ENCODE measurements around the gene AGAP1.

The AGAP1 gene

DNA sequence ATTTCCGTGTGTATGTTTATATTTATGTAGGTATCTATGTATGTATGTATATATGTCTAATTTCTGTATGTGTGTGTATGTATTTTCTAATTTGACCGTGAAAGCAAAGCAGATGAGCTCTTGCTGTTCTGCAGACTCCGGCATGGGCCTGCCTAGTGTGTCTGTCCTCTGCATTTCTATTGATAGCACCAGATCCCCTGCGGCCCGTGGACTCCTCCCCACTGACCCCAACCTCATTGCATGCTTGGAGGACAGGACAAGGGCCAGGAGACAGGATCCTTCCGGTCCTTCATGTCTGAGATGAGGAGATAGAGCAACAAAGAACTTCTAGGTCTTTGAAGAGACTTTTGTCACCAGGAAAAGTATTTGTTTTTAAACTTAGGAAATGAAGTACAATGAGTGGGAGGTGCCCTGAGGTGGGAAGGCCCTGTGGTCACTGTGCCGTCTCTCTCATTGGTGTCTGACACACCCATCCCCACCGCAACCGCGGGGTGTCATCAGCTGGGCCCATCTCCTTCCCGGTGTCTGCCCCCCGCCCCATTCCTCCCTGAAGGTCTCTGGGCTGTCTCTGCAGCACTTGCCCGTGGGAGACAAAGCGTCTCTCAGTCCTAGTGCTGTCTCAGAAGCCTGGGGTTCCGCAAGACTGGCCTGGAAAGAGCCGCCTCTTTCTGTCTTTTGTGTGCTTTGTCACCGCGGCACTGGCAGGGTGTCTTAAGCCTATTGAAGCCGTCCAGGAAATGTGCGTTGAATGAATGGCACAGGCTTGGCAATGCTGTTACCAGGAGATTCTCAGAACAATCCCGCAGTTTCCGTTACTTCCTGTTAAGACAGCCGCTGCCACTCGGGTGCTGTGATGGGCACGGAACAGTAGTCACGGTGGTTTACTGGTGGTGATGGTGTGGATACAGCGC, 216.4 kb downstream of the AGAP1 start:
- H3K27me3 Mint-ChIP-seq (ENCODE audit: low read depth) = no peaks in the 10 kb centered on the region
- no peaks in the 10 kb centered on the region for H3K36me3 Mint-ChIP-seq (ENCODE audit: low read depth)
- no peaks in the 10 kb centered on the region for H3K4me1 Mint-ChIP-seq (ENCODE audit: low read depth)
- H3K4me3 Mint-ChIP-seq = no peak overlapping the region
- no peak overlapping the region for H3K27ac Mint-ChIP-seq
- no peaks in the 10 kb centered on the region for H3K9me3 Mint-ChIP-seq

DNA sequence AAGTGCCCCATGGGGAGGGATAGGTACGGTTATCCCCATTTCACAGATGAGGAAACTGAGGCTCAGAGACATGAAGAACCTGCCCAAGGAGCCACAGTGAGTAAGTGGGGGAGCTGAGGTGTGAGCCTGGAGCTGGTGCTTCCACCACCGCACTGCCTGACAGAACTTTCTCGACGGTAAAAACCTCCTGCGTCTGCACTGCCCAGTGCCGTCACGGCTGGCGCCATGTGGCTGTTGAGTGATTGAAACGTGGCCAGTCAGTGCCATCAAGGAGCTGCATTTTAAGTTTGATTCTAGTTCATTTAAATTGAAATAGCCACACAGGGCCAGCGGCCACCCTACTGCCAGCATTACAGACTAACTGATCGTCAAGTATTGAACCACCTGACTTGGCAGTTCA, 217.1 kb downstream of the AGAP1 start:
- H3K36me3 Mint-ChIP-seq (ENCODE audit: low read depth) = no peaks in the 10 kb centered on the region
- no peaks in the 10 kb centered on the region for H3K9me3 Mint-ChIP-seq
- no peak overlapping the region for H3K27ac Mint-ChIP-seq
- H3K4me3 Mint-ChIP-seq = no peak overlapping the region
- no peaks in the 10 kb centered on the region for H3K4me1 Mint-ChIP-seq (ENCODE audit: low read depth)
- no peaks in the 10 kb centered on the region for H3K27me3 Mint-ChIP-seq (ENCODE audit: low read depth)

DNA sequence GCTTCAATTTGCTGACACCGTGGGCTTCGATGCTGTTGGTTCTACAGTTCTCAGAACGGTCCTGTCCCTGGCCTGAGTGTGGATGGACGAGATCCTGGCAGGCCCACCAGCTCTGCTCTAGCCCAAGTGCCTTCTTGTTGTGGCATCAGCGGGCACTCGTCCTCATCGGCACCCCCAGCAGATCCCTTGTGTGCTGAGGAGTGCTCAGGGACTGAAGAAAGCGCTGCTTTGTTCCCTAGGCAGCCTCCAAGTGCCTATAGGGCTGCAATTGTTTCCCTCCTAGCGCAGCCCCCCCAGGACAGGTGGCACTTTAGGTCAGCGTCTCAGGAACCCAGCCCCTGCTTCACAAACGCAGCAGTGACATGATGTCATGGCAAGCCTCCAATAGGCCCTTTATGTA, 217.7 kb downstream of the AGAP1 start:
- Mint-ChIP-seq H3K4me1 (ENCODE audit: low read depth) (no peaks in the 10 kb centered on the region), H3K9me3 (no peaks in the 10 kb centered on the region), H3K27me3 (ENCODE audit: low read depth) (no peaks in the 10 kb centered on the region), H3K36me3 (ENCODE audit: low read depth) (no peaks in the 10 kb centered on the region), H3K4me3 (no peak overlapping the region), H3K27ac (no peak overlapping the region)

DNA sequence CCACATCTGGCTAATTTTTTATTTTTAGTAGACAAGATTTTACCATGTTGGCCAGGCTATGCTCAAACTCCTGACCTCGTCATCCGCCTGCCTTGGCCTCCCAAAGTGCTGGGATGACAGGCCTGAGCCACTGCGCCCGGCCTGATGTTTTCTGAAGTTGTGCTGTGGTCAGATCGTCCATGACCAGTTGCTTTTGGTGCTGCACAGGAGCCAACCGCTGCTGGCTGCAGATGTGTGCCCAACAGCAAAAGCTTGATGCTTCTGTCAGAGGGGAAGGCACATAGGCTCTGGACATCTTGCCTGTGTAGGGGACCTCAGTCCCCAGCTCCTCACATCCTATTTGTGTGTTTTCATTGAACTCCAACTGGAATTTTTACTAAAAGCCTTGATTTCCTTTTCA, 218.3 kb downstream of the AGAP1 start:
- H3K27ac Mint-ChIP-seq = no peak overlapping the region
- no peak overlapping the region for H3K4me3 Mint-ChIP-seq
- no peaks in the 10 kb centered on the region for H3K4me1 Mint-ChIP-seq (ENCODE audit: low read depth)
- no peaks in the 10 kb centered on the region for H3K27me3 Mint-ChIP-seq (ENCODE audit: low read depth)
- no peaks in the 10 kb centered on the region for H3K36me3 Mint-ChIP-seq (ENCODE audit: low read depth)
- H3K9me3 Mint-ChIP-seq = no peaks in the 10 kb centered on the region

DNA sequence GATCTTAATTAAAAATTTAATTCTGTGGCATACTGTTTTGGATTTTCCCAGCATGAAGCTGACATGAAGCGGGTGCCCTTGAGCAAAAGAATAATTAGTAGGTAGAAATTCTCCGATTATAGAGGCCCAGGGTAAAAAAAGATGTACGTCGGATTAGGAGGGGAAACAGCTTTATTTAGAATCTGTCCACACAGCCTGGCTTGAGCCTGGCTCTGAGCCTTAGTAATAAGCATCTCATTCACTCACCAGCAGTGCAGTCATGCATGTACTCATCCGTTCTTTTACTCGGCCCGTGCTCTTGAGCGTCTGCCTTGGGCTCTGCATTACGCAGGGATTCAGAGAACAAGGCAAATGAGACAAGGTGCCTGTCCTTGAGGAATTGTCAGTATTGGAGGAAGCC, 219.3 kb downstream of the AGAP1 start:
- Mint-ChIP-seq H3K36me3 (ENCODE audit: low read depth) (no peaks in the 10 kb centered on the region), H3K4me3 (no peak overlapping the region), H3K4me1 (ENCODE audit: low read depth) (no peaks in the 10 kb centered on the region), H3K27ac (no peak overlapping the region), H3K9me3 (no peaks in the 10 kb centered on the region), H3K27me3 (ENCODE audit: low read depth) (no peaks in the 10 kb centered on the region)

DNA sequence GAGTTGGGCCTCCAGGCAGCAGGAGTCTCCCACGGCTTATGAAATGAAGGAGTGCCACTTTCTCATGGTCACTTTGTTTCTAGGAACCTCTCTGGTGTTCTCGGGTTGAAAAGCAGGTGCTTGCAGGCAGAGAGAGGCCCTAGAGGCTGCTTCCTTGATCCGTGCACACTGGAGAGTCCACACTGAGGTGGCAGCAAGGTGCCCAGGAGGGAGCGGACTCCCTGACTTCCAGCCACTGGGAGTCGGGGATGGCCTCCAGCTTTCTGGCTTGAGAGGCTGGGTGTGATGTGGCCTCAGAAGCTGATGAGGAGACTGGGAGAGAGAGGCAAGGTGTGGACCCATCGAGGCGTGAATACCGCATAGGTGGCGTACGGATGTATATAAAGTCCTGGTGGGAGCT, 221.8 kb downstream of the AGAP1 start:
- Mint-ChIP-seq H3K27ac (no peak overlapping the region), H3K4me3 (no peak overlapping the region), H3K4me1 (ENCODE audit: low read depth) (no peaks in the 10 kb centered on the region), H3K9me3 (no peaks in the 10 kb centered on the region), H3K36me3 (ENCODE audit: low read depth) (no peaks in the 10 kb centered on the region), H3K27me3 (ENCODE audit: low read depth) (no peaks in the 10 kb centered on the region)

DNA sequence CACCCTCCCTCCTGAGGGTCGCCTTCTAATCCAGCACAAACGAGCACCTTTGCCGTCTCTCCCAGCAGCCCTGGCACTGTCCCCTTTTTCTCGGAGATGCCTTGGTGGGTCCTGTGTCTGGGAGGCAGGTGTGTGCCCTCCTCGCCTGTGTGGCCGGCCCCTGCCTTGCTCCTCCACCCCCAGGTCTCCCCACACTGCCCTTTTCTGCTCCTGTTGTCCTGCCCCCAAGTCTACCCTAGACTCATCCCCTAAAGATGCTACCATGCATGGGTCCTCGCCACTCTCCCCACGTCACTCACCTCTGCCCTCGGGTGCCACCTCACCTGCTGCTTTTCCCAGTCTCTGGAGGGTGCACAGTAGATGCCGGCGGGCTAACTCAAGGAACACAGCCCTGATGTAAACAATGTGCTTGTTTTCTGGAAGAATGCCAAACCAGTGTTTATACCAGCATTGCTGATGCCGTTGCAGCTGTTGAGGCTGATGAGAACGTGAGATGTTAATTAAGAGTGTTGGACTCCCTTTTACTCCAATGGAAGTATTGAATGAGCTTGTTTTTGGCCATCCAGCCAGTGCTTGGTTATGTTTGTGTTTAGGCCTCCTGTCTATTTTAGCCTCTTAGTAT, 223.1 kb downstream of the AGAP1 start:
- H3K27me3 Mint-ChIP-seq (ENCODE audit: low read depth) = no peaks in the 10 kb centered on the region
- H3K36me3 Mint-ChIP-seq (ENCODE audit: low read depth) = no peaks in the 10 kb centered on the region
- no peaks in the 10 kb centered on the region for H3K4me1 Mint-ChIP-seq (ENCODE audit: low read depth)
- H3K9me3 Mint-ChIP-seq = no peaks in the 10 kb centered on the region
- H3K27ac Mint-ChIP-seq = no peak overlapping the region
- H3K4me3 Mint-ChIP-seq = no peak overlapping the region

DNA sequence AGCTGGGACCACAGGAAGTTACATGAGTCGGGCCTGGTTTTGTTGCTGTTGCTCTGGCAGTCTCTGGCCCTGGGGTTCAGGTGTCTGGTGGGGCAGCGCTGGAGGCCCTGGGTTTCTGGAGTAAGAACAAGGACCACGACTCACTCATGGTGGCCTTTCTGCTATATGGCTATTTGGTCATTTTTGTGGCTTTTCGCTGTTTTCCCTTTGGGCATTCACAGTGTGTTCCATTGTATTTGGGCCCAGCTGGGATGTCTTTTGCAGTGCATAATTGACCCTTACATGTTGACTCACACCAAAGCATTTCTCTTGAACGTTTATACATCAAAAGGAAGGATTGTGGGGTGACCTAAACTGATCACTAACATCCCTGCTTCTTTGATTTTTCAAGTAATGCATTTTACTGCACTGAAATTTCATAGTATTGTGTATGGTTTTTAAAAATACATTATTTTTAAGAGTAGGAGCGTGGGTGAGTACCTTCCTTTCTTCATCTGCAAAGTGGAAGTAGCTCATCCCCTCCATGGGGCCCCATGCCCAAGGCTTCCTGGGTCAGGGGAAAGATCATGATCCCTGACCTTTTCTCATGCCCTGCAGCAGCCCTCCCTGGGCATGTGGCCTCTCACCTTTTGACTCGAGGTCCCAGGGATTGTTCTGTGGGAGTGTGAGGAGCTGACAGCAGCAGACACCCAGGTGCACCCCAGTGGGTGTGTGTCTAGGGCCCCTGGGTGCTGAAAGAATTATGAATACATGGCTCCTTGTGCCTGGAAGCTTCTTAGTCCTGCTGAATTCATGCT, 225.5 kb downstream of the AGAP1 start:
- Mint-ChIP-seq H3K9me3 (no peaks in the 10 kb centered on the region), H3K27ac (no peak overlapping the region), H3K4me3 (no peak overlapping the region), H3K27me3 (ENCODE audit: low read depth) (no peaks in the 10 kb centered on the region), H3K4me1 (ENCODE audit: low read depth) (no peaks in the 10 kb centered on the region), H3K36me3 (ENCODE audit: low read depth) (no peaks in the 10 kb centered on the region)

DNA sequence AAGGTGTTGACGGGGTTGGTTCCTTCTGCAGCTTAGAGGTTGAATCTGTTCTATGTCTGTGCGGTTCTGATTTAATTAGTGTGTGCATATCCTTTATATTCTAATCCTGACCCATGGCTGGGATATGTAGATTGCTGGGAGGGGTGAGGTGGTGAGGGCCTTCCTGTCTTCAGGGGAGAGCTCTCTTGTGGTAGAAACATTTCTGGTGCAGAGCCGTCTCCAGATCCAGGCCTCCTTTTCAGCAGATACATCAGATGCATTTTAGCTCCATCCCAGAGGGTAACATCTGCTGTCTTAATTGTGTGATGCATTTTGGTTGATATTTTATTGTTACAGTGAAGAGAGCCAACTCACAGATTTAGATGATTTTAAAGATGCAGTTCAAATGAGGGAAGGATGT, 227.8 kb downstream of the AGAP1 start:
- no peak overlapping the region for H3K27ac Mint-ChIP-seq
- no peak overlapping the region for H3K4me3 Mint-ChIP-seq
- no peaks in the 10 kb centered on the region for H3K27me3 Mint-ChIP-seq (ENCODE audit: low read depth)
- H3K4me1 Mint-ChIP-seq (ENCODE audit: low read depth) = no peaks in the 10 kb centered on the region
- no peaks in the 10 kb centered on the region for H3K36me3 Mint-ChIP-seq (ENCODE audit: low read depth)
- H3K9me3 Mint-ChIP-seq = no peaks in the 10 kb centered on the region

DNA sequence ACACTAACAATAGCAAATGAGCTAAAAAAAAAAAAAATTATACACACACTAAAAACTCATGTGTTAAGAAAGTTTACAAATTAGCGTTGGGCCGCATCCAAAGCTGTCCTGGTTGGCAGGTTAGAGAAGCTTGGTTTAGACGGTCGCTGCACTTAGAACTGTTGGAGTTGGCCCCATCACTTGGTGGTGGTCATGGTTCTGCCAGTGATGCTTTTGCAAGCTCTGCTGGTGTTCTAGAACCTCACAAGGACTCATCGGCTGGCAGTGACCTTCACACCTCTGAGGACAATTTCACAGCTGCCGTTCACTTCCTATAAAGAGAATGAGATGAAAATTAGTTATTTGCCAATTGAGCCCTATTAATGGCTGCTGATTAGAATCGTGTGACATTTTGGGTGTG, 229.0 kb downstream of the AGAP1 start:
- Mint-ChIP-seq H3K27me3 (ENCODE audit: low read depth) (no peaks in the 10 kb centered on the region), H3K36me3 (ENCODE audit: low read depth) (no peaks in the 10 kb centered on the region), H3K27ac (no peak overlapping the region), H3K4me3 (no peak overlapping the region), H3K4me1 (ENCODE audit: low read depth) (no peaks in the 10 kb centered on the region), H3K9me3 (no peaks in the 10 kb centered on the region)

DNA sequence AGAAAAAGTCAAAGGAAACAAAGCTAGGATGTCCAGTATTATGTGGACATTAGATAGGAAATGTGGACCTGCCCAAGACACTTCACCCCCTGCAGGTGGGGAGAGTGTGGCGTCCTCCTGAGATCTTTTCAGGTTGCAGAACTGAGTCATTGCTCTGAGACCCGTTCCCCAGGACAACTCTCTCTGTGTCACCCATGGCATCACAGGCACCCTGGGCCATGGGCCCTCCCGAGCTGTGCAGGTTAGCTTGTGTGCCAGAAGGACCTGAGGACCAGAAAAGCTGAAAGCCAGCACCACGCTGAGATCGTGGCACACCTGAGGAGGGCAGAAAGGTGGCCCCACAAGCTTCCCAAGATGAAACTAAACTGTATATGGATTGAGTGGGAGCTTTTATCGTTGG, 229.5 kb downstream of the AGAP1 start:
- Mint-ChIP-seq H3K27me3 (ENCODE audit: low read depth) (no peaks in the 10 kb centered on the region), H3K4me1 (ENCODE audit: low read depth) (no peaks in the 10 kb centered on the region), H3K27ac (no peak overlapping the region), H3K4me3 (no peak overlapping the region), H3K9me3 (no peaks in the 10 kb centered on the region), H3K36me3 (ENCODE audit: low read depth) (no peaks in the 10 kb centered on the region)

DNA sequence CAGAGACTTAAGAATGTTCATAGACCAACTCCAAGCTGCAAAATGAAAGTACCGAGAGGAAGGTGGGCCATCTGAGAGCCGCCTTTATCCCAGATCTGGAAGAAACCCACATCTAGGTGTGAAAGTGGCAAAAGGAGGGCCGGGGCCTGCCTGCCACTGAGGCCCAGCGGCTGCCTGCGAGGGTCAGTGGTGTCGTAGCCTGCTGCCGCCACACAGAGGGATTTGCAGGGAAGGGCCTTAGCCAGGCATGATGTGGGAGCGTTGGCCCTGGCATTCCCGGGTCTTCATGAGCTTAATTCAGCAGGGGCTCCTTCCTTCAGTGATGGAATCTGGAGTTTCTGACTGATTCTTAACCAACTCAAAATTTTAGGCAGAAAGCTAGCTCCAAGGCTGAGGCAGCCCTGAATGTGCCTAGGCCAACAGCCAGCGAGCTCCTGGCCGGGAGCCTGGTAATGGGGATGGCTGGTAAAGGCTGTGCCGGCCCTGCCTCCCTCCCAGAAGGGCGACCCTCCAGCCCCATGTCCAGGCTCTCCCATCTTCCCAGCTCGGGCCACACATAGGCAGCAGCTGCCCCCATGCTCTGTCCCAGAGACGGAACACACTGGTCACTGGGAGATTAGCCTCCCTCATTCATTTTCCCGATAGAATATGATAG, 230.1 kb downstream of the AGAP1 start:
- H3K4me1 Mint-ChIP-seq (ENCODE audit: low read depth) = no peaks in the 10 kb centered on the region
- no peak overlapping the region for H3K27ac Mint-ChIP-seq
- H3K4me3 Mint-ChIP-seq = no peak overlapping the region
- no peaks in the 10 kb centered on the region for H3K27me3 Mint-ChIP-seq (ENCODE audit: low read depth)
- H3K9me3 Mint-ChIP-seq = no peaks in the 10 kb centered on the region
- H3K36me3 Mint-ChIP-seq (ENCODE audit: low read depth) = no peaks in the 10 kb centered on the region

DNA sequence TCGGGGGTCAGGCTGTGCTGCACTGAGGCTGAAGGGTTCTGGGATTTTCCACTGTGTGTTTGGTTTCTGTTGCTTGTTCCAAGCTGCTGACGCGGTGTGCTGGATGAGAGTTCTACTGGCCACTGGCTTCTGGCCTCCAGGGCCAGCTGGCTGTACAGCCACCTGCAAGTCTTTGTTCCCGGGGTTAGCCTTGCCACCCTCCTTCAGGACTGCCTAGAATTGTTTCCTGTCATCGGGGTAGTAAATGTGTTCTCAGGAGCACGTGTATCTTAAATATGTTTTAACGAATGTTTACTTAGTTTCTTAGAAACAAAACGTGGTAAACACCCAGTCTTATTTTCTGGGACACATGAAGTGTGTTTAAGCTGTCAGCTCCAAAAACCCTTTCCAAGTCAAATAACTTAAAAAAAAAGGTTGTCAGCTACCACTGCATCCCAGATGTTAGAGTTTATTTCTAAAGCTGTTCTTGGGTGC, 231.2 kb downstream of the AGAP1 start:
- H3K4me3 Mint-ChIP-seq = no peak overlapping the region
- no peaks in the 10 kb centered on the region for H3K27me3 Mint-ChIP-seq (ENCODE audit: low read depth)
- no peak overlapping the region for H3K27ac Mint-ChIP-seq
- no peaks in the 10 kb centered on the region for H3K9me3 Mint-ChIP-seq
- no peaks in the 10 kb centered on the region for H3K4me1 Mint-ChIP-seq (ENCODE audit: low read depth)
- H3K36me3 Mint-ChIP-seq (ENCODE audit: low read depth) = no peaks in the 10 kb centered on the region

DNA sequence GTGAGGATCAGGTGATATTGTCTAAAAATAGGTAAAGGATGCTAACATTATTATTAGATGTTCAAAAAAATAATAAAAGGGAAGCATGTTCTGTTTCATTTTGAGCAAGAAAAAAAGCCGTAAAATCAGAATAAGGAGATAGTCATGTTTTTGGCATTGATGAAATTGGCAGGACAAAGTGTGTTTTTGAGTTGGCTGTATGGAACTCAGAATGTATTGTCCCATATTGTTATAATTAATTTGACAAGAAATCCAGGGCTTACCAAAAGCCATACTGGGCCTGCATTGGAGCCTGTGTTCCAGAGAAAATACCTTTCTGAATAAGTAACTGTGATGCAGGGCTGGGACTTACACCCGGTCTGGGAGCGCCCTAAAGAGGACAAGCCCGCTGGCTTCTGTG, 232.0 kb downstream of the AGAP1 start:
- H3K9me3 Mint-ChIP-seq = no peaks in the 10 kb centered on the region
- H3K36me3 Mint-ChIP-seq (ENCODE audit: low read depth) = no peaks in the 10 kb centered on the region
- H3K4me1 Mint-ChIP-seq (ENCODE audit: low read depth) = no peaks in the 10 kb centered on the region
- no peak overlapping the region for H3K4me3 Mint-ChIP-seq
- H3K27ac Mint-ChIP-seq = no peak overlapping the region
- no peaks in the 10 kb centered on the region for H3K27me3 Mint-ChIP-seq (ENCODE audit: low read depth)

All from T-helper 1 cell treated with Interleukin-12 subunit alpha and Interleukin-12 subunit beta and Interleukin-4 antibody, amounts not matched to agents 30 μg/mL and 1 μg/mL, for 36 hours (primary cell).